NCI-H510A treated with DMSO at 0.1 percent for 48 hours (cell line): ENCODE results near the gene NEK4.
"Not testable (repeated sequence)": the region's sequence is repeated elsewhere in the genome, so short reads cannot be mapped to it uniquely, and the experiment has no call there.

Experiments used
- DNase-seq: peaks from one replicate; lab custom pipeline; 2025; lab: John Stamatoyannopoulos, UW

Gene NEK4

DNA sequence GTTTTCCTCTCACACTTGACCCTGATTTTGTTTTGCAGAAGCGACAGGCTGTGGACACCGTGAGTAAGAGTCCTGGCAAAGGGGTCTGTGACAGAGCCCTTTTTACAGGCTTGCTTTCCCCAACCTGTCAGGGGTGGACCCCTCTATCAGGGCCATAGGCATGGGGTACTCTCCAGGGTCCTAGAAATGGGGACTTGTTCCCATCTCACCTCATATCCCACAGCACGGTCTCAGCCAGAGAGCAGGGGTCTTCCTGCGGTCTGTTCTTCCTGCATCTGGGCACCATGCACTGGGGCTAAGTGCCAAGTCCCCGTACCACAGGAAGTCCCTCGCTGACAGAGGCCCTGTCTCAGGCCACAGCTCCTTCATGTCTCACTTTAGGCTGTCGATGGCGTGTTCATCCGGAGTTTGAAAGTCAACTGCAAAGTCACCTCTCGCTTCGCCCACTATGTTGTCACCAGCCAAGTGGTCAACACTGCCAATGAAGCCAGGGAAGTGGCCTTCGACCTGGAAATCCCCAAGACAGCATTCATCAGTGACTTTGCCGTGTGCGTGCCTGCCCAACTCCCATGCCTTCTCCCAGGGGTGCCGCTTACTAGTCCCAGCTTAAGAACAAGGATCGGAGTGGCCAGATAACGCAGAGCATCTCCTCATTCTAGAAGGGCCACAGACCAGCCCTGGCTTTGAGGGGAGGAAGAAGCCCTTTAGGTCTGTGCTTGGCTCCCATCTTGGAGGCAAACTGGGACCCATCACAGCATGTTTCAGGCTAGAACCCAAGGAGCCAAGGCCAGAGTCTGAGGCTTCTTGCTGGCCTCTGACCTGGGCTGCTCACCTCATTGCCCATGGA lies 7.4 kb upstream of the NEK4 start:
- no peak for DNase-seq

DNA sequence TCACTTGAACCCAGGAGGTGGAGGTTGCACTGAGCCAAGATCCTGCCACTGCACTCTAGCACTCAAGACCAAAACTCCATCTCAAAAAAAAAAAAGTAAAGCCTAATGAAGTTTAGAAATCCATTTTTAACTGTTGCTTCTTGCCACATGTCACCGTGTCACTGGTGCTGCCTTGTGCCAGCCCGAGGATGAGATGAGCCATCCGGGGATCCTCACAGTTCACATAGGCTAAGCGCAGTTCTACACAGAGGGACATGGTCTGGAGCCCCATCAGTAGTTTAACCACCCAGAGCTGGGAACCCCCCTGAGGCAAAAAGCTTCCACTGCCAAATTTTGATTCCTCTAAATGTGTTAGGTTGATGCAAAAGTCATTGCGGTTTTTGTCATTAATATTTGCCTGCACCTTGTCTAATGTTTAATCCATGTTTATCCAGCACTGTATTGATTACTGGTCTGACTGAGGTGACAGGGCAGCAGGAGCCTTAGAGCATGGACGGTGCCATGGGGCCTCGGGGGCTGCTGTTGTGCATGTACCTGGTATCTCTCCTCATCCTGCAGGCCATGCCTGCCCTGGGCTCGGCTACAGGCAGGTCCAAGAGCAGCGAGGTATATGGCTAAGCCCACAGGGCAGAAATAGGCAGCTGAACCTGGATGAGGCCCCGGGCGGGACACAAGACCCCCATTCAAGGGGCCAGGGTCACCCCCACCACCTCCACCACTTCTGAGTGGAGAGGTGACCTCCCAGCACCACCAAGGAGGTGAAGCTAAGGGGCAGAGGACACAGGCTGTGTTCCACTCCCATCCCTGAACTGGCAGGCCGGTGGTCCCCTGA lies 6.6 kb upstream of the NEK4 start, which contains the start of gene ITIH1:
Gene ITIH1 (plus strand): TSS at position 473 of the 832 bp plus-strand sequence. CDS start 17 bp downstream, at position 490.
- DNase-seq: no peak

GRCh38 chr3:52776486-52776885 lies 5.7 kb upstream of the NEK4 start:
- not testable (repeated sequence) for DNase-seq

DNA sequence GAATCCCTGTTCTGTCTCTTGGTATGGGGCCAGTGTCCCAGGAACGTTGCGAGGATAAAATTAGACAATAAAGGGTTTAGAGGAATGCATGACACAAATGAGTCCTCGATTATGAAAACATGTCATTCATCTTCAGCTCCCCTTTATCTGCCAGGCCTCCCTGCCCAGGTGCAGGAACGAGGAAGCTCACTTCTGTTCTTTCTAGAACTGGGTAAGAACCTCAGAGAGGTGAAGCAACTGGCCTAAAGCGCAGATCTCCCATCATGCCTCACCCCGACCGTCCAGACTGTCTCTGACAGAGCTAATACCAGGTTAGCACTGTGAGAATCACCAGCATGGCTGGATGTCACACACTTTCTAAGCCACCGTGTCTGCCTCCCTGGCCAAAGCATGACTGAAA lies 5.1 kb upstream of the NEK4 start:
- no peak for DNase-seq

- peak; percentile 19 for DNase-seq
Observed at GRCh38 chr3:52774901-52775864, 4.4 kb upstream of the NEK4 start.

- DNase-seq: no peak
Observed at GRCh38 chr3:52774066-52774713, 3.5 kb upstream of the NEK4 start.

DNA sequence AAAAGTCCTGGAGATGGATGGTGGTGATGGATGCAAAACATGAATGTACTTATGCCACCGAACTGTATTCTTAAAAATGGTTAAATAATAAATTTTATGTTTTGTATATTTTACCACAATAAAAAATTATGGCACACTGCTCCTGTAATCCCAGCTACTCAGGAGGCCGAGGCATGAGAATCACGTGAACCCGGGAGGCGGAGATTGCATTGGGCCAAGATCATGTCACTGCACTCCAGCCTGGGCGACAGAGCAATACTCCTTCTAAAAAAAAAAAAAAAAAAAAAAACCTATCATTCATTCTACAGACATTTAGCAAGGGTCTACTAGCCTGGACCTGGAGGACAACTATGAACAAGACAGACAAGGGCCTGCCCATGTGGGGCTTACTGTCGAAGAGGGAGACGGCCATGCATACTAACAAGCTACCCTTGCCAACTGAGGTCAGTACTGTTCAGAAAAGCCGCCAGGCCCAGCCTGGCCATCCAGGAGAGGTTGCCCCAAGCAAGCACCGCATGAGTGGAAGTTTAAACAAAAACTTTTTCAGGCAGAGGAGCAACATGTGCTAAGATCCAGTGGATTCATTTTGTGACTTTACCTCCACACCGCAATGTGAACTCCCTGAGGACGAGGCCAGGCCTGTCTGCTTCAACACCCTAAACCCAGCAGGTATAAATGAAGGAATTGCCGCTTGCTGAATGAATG lies 2.8 kb upstream of the NEK4 start:
- DNase-seq: no peak

GRCh38 chr3:52771702-52772101 lies 962 bp upstream of the NEK4 start:
- DNase-seq: no peak

DNA sequence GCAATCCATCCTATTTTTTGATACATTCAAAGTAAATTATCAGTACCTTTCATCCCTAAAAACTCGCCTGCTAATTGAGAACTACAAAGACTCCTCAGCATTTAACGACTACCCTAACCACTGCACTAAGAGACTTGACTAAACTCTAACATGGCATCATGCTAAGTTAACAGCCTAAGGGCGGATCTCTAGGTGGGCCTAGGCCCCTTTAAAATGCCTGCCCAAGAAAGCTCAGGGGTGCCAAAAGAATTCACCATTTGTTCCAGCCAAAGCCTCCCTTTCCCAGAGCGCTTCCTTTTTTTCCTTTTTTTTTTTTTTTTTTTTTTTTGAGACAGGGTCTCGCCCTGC lies 568 bp upstream of the NEK4 start:
- no peak for DNase-seq

GRCh38 chr3:52769786-52770455 lies 819 bp downstream of the NEK4 start:
- no peak for DNase-seq

DNA sequence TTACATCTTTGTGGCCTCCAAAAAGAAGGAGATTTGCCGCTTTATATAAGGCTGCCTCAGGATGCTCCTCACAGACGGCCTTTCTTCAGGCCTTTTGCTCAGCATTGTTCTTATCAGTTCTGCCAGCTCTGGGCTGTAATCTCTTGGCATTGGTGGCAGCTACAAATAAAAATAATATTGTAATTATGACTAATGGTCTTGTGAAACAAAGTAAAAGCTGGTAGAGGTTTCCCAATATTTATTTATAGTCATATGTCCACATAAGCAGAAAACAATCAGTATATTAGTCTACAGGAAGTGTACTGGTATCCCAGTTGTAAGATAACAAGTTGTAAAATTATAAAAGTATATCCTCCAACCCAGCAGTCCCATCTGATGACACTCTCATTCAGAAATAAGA lies 7.3 kb downstream of the NEK4 start:
- no peak for DNase-seq

- no peak for DNase-seq
Observed at GRCh38 chr3:52756141-52756540, 14.6 kb downstream of the NEK4 start.

GRCh38 chr3:52754373-52754772 lies 16.4 kb downstream of the NEK4 start:
- DNase-seq: no peak

DNA sequence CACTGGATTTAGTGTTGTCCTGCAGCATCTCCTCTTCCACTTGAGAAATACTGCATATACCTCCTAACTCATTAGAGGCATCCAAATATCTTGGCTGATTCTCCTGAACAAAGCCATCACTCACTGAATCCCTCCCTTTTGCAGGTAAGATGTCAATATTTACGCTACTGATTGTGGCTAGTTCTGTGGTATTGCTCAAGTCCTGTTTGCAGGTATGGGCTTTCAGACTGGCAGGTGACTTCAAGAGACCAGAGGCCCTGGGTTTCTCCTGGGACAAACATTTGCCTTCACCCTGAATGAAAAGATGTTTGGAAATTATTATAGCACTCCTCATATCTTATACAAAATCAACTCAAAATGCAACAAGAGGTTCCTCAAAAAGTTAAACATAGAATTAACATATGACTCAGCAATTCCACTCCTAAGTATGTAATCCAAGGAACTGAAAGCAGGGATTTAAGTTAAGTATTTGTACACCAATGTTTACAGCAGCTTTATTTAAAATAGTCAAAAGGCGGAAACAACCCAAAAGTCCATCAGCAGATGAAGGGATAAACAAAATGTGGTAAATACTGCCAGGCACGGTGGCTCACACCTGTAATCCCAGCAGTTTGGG lies 18.6 kb downstream of the NEK4 start:
- no peak for DNase-seq

DNA sequence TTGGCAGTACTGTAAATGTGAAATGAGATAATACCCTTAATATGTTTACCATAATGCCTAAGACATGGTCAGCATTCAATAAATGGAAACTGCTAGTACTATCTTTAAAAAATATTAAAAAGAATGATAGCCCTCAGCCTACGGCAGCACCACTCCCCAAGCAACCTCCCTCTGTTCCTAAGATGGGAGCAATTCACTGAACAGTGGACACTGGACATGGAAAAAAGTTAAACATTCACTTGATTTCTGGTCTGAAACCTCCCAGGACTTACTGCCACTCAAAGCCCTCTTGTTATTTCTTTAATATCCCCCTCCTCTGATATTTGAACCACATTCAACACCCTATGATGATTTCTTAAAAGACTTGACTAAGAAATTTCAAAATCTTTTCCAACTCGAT lies 27.0 kb downstream of the NEK4 start:
- DNase-seq: no peak

DNA sequence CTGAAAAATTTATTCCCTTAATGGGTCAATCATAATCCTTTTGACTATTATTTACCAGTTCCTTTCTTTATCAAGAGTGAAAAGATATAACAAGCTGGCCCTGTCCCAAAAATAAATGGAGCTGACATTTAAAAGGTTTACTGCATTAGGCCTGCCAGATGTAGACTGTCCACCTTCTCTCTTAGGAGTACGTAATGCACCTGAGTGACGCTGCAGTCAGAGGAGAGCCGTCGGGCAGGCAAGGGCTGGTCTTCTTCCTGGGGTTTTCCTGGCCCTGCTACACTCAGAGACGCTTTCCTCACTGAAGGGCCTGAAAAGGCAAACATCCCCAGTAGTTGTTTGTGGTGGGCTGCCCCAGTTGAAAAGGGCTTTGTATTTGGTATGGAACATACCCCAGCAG lies 27.6 kb downstream of the NEK4 start:
- DNase-seq: no peak

DNA sequence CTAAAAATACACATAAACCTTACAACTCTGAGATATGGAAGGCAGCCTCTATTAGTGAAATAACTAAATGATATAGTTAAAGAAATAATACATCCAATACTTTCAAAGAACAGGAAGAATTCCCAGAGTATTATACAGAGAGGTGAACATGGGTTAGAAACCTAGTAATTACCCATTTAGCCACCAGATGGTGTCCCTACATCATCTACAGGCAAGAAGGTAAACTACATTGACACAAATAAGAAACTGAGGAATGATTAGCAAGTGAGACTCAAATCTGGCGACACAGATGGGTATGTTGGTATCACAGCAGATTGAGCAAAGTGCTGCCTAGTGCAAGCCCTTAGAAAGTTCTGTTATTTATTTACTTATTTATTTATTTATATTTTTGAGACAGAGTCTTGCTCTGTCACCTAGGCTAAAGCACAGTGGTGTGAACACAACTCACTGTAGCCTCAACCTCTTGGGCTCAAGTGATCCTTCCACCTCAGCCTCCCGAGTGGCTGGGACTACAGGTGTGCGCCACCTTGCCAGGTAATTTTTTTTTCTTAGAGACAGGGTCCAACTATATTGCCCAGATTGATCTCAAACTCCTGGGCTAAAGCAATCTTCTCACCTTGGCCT lies 28.2 kb downstream of the NEK4 start:
- peak; percentile 8 for DNase-seq

- DNase-seq: no peak
Observed at GRCh38 chr3:52739730-52740129, 31.0 kb downstream of the NEK4 start.

GRCh38 chr3:52733256-52733891 lies 37.4 kb downstream of the NEK4 start:
- no peak for DNase-seq
